ENCODE results near the gene VKORC1L1.
"Not testable (repeated sequence)": the region's sequence is repeated elsewhere in the genome, so short reads cannot be mapped to it uniquely, and the experiment has no call there.

VKORC1L1 gene

DNA sequence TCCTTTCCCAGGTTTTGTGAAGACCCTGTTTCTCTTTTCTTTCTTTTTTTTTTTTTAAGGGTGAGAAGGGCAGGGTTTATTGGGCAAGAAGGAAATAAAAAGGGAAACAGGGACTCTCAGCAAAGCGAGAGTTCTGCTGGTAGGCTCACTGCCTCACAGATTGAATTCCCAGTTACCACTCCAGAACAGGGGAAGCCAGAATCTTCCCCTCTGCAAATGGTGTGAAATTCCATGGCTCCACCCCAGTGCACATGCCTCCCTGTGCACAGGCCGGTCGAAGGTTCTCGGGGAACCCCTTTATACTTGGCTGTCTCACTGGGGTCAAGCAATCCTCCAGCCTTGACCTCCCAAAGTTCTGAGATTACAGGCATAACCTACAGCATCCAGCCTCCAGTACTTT lies 119.7 kb downstream of the VKORC1L1 start:
- H3K4me1 ChIP-seq (ENCODE audit: control insufficient read depth in 2 of 2, insufficient read depth in 1 of 2, low read depth in 1 of 2, low read length in 2 of 2) = peaks cover 0 to 8% of the 10 kb centered on the region in 2 donors
- H4K8ac ChIP-seq (ENCODE audit: low read depth, low read length) = no peak overlapping the region

GRCh38 chr7:65994984-65995383 lies 122.1 kb downstream of the VKORC1L1 start:
- not testable (repeated sequence) for H3K79me1 ChIP-seq (ENCODE audit: low read depth, low read length); H3K9me3 ChIP-seq (replicated peaks in 1 of 2; ENCODE audit: control insufficient read depth in 2 of 2, insufficient read depth in 1 of 2, low read depth in 1 of 2, low read length in 2 of 2); H3K4me1 ChIP-seq (ENCODE audit: control insufficient read depth in 2 of 2, insufficient read depth in 1 of 2, low read depth in 1 of 2, low read length in 2 of 2); H3K4me2 ChIP-seq (ENCODE audit: insufficient read depth, low read length, poor library complexity, severe bottlenecking); H2AFZ ChIP-seq (ENCODE audit: low read length); H3K9ac ChIP-seq (ENCODE audit: low read depth, low read length, poor library complexity); H3K14ac ChIP-seq (ENCODE audit: low read length); H3K4me3 ChIP-seq (ENCODE audit: low read length in 2 of 2); H4K91ac ChIP-seq (ENCODE audit: low read depth, low read length, poor library complexity); H4K8ac ChIP-seq (ENCODE audit: low read depth, low read length); H3K18ac ChIP-seq (ENCODE audit: low read length); H2BK12ac ChIP-seq (ENCODE audit: low read length); H2BK120ac ChIP-seq (ENCODE audit: low read depth, low read length); H2BK15ac ChIP-seq (ENCODE audit: low read length); H3K23ac ChIP-seq (ENCODE audit: low read depth, low read length, poor library complexity); H3K4ac ChIP-seq (ENCODE audit: low read length); H2BK5ac ChIP-seq (ENCODE audit: low read length); H3K36me3 ChIP-seq (replicated peaks in 1 of 2; ENCODE audit: control insufficient read depth in 2 of 2, insufficient read depth in 2 of 2, low read length in 2 of 2); DNase-seq (ENCODE audit: low spot score); H3K27me3 ChIP-seq (ENCODE audit: control insufficient read depth in 3 of 3, insufficient read depth in 3 of 3, low read depth in 1 of 3, low read length in 3 of 3); H2AK5ac ChIP-seq (ENCODE audit: low read depth, low read length); H3K27ac ChIP-seq (replicated peaks; ENCODE audit: low read length)
- no CpG with 5 or more reads among the region's 1 CpG for WGBS, 2 donors (ENCODE audit: extremely low coverage in 2 of 2, insufficient read length in 2 of 2, insufficient replicate concordance in 1 of 2)

More for the DNA sequence above, 119.7 kb downstream of the VKORC1L1 start:
- no peak overlapping the region for H3K9ac ChIP-seq (ENCODE audit: low read depth, low read length, poor library complexity)
- H2BK120ac ChIP-seq (ENCODE audit: low read depth, low read length) = no peak overlapping the region
- no peak overlapping the region for H3K23ac ChIP-seq (ENCODE audit: low read depth, low read length, poor library complexity)
- no peaks in the 10 kb centered on the region for H3K27me3 ChIP-seq (ENCODE audit: control insufficient read depth in 3 of 3, insufficient read depth in 3 of 3, low read depth in 1 of 3, low read length in 3 of 3)
- no peak overlapping the region for H2AK5ac ChIP-seq (ENCODE audit: low read depth, low read length)
- no peak overlapping the region for H3K4me3 ChIP-seq (ENCODE audit: low read length in 2 of 2)
- no peaks in the 10 kb centered on the region for H3K9me3 ChIP-seq (replicated peaks in 1 of 2; ENCODE audit: control insufficient read depth in 2 of 2, insufficient read depth in 1 of 2, low read depth in 1 of 2, low read length in 2 of 2)
- DNase-seq (ENCODE audit: low spot score) = no peak
- H3K79me1 ChIP-seq (ENCODE audit: low read depth, low read length) = no peaks in the 10 kb centered on the region
- H2BK15ac ChIP-seq (ENCODE audit: low read length) = no peak overlapping the region
- no peak overlapping the region for H3K18ac ChIP-seq (ENCODE audit: low read length)
- no peak overlapping the region for H3K4me2 ChIP-seq (ENCODE audit: insufficient read depth, low read length, poor library complexity, severe bottlenecking)
- H2BK5ac ChIP-seq (ENCODE audit: low read length) = no peak overlapping the region
- H3K14ac ChIP-seq (ENCODE audit: low read length) = no peak overlapping the region
- H2AFZ ChIP-seq (ENCODE audit: low read length) = no peak overlapping the region
- no peak overlapping the region for H2BK12ac ChIP-seq (ENCODE audit: low read length)
- H3K27ac ChIP-seq (replicated peaks; ENCODE audit: low read length) = no peak overlapping the region
- WGBS, 2 donors (ENCODE audit: extremely low coverage in 2 of 2, insufficient read length in 2 of 2, insufficient replicate concordance in 1 of 2) = no CpG with 5 or more reads among the region's 4 CpGs
- H3K4ac ChIP-seq (ENCODE audit: low read length) = no peak overlapping the region
- H3K36me3 ChIP-seq (replicated peaks in 1 of 2; ENCODE audit: control insufficient read depth in 2 of 2, insufficient read depth in 2 of 2, low read length in 2 of 2) = no peaks in the 10 kb centered on the region
- no peak overlapping the region for H4K91ac ChIP-seq (ENCODE audit: low read depth, low read length, poor library complexity)

- no CpG with 5 or more reads among the region's 5 CpGs for WGBS, 2 donors (ENCODE audit: extremely low coverage in 2 of 2, insufficient read length in 2 of 2, insufficient replicate concordance in 1 of 2)
- not testable (repeated sequence) for H3K27ac ChIP-seq (replicated peaks; ENCODE audit: low read length); H4K91ac ChIP-seq (ENCODE audit: low read depth, low read length, poor library complexity); H3K36me3 ChIP-seq (replicated peaks in 1 of 2; ENCODE audit: control insufficient read depth in 2 of 2, insufficient read depth in 2 of 2, low read length in 2 of 2); H2BK12ac ChIP-seq (ENCODE audit: low read length); H3K18ac ChIP-seq (ENCODE audit: low read length); H3K4me3 ChIP-seq (ENCODE audit: low read length in 2 of 2); H2AK5ac ChIP-seq (ENCODE audit: low read depth, low read length); H2BK5ac ChIP-seq (ENCODE audit: low read length); H3K79me1 ChIP-seq (ENCODE audit: low read depth, low read length); H3K9me3 ChIP-seq (replicated peaks in 1 of 2; ENCODE audit: control insufficient read depth in 2 of 2, insufficient read depth in 1 of 2, low read depth in 1 of 2, low read length in 2 of 2); H2BK120ac ChIP-seq (ENCODE audit: low read depth, low read length); H2AFZ ChIP-seq (ENCODE audit: low read length); H3K9ac ChIP-seq (ENCODE audit: low read depth, low read length, poor library complexity); H3K27me3 ChIP-seq (ENCODE audit: control insufficient read depth in 3 of 3, insufficient read depth in 3 of 3, low read depth in 1 of 3, low read length in 3 of 3); H3K14ac ChIP-seq (ENCODE audit: low read length); DNase-seq (ENCODE audit: low spot score); H4K8ac ChIP-seq (ENCODE audit: low read depth, low read length); H3K4me1 ChIP-seq (ENCODE audit: control insufficient read depth in 2 of 2, insufficient read depth in 1 of 2, low read depth in 1 of 2, low read length in 2 of 2); H3K23ac ChIP-seq (ENCODE audit: low read depth, low read length, poor library complexity); H2BK15ac ChIP-seq (ENCODE audit: low read length); H3K4me2 ChIP-seq (ENCODE audit: insufficient read depth, low read length, poor library complexity, severe bottlenecking); H3K4ac ChIP-seq (ENCODE audit: low read length)
Measured at GRCh38 chr7:66000823-66001417, 128.0 kb downstream of the VKORC1L1 start.

- H4K91ac ChIP-seq (ENCODE audit: low read depth, low read length, poor library complexity); H3K36me3 ChIP-seq (replicated peaks in 1 of 2; ENCODE audit: control insufficient read depth in 2 of 2, insufficient read depth in 2 of 2, low read length in 2 of 2): not testable (repeated sequence)
- no CpG with 5 or more reads among the region's 8 CpGs for WGBS, 2 donors (ENCODE audit: extremely low coverage in 2 of 2, insufficient read length in 2 of 2, insufficient replicate concordance in 1 of 2)
Measured at GRCh38 chr7:66005115-66005671, 132.3 kb downstream of the VKORC1L1 start.

More at GRCh38 chr7:66005115-66005671, 132.3 kb downstream of the VKORC1L1 start:
- H4K8ac ChIP-seq (ENCODE audit: low read depth, low read length); H3K23ac ChIP-seq (ENCODE audit: low read depth, low read length, poor library complexity); H3K14ac ChIP-seq (ENCODE audit: low read length); H3K9me3 ChIP-seq (replicated peaks in 1 of 2; ENCODE audit: control insufficient read depth in 2 of 2, insufficient read depth in 1 of 2, low read depth in 1 of 2, low read length in 2 of 2); H3K4me2 ChIP-seq (ENCODE audit: insufficient read depth, low read length, poor library complexity, severe bottlenecking); H3K4me3 ChIP-seq (ENCODE audit: low read length in 2 of 2); H3K27me3 ChIP-seq (ENCODE audit: control insufficient read depth in 3 of 3, insufficient read depth in 3 of 3, low read depth in 1 of 3, low read length in 3 of 3); H2BK12ac ChIP-seq (ENCODE audit: low read length); H3K27ac ChIP-seq (replicated peaks; ENCODE audit: low read length); H3K4ac ChIP-seq (ENCODE audit: low read length); H3K9ac ChIP-seq (ENCODE audit: low read depth, low read length, poor library complexity); H2AK5ac ChIP-seq (ENCODE audit: low read depth, low read length); H2BK15ac ChIP-seq (ENCODE audit: low read length); H2BK5ac ChIP-seq (ENCODE audit: low read length); H3K79me1 ChIP-seq (ENCODE audit: low read depth, low read length); H3K4me1 ChIP-seq (ENCODE audit: control insufficient read depth in 2 of 2, insufficient read depth in 1 of 2, low read depth in 1 of 2, low read length in 2 of 2); DNase-seq (ENCODE audit: low spot score); H3K18ac ChIP-seq (ENCODE audit: low read length); H2BK120ac ChIP-seq (ENCODE audit: low read depth, low read length): not testable (repeated sequence)
- peak overlapping the region; percentile 71 for H2AFZ ChIP-seq (ENCODE audit: low read length)

Data from neuronal stem cell (in vitro differentiated cells).